Liver (tissue), 9 donors: Measurements from ENCODE around the gene MRC1. TPM values are rescaled to one million over a fixed set of nuclear protein-coding genes. Genes with fewer than 3 reads are reported as not detected.
A peak's percentile ranks its signal among the peaks of the same experiment; 100 is the strongest.

ENCODE experiments used
- DNase-seq: peaks from one replicate; pipeline ENCODE4 v3.0.0-alpha.2; 2017; ENCODE audit warnings: low spot score
- H3K27ac ChIP-seq, 2 donors: one replicate each; pipeline ENCODE4 v1.7.0; 2013; ENCODE audit warnings: inconsistent platforms in 2 of 2, low read length in 2 of 2, control low read depth in 1 of 2, low read depth in 1 of 2, mild to moderate bottlenecking in 1 of 2
- H3K27me3 ChIP-seq, 4 donors: one replicate each; pipeline versions ENCODE4 v1.6.1 to v1.7.0; 2013; ENCODE audit warnings: low read length in 3 of 4, inconsistent platforms in 1 of 4, mild to moderate bottlenecking in 1 of 4, moderate library complexity in 1 of 4; ENCODE audit not compliant: control insufficient read depth in 4 of 4, insufficient read depth in 4 of 4
- H3K36me3 ChIP-seq, 4 donors: one replicate each; pipeline versions ENCODE4 v1.6.1 to v1.7.0; 2013; ENCODE audit warnings: low read length in 3 of 4, mild to moderate bottlenecking in 3 of 4, low read depth in 1 of 4, moderate library complexity in 1 of 4; ENCODE audit not compliant: control insufficient read depth in 4 of 4, insufficient read depth in 3 of 4
- H3K4me1 ChIP-seq, 4 donors: one replicate each; pipeline versions ENCODE4 v1.6.1 to v1.7.0; 2013; ENCODE audit warnings: low read length in 3 of 4, mild to moderate bottlenecking in 3 of 4, moderate library complexity in 1 of 4; ENCODE audit not compliant: control insufficient read depth in 4 of 4, insufficient read depth in 4 of 4
- H3K4me3 ChIP-seq, 3 donors: one replicate each; pipeline versions ENCODE4 v1.6.1 to v1.7.0; 2013; ENCODE audit warnings: low read length in 3 of 3, control low read depth in 1 of 3, low read depth in 1 of 3, mild to moderate bottlenecking in 1 of 3
- H3K9ac ChIP-seq, 2 donors: one replicate each; pipeline ENCODE4 v1.7.0; 2013; ENCODE audit warnings: low read length in 2 of 2, mild to moderate bottlenecking in 2 of 2, moderate library complexity in 2 of 2, control low read depth in 1 of 2, low read depth in 1 of 2
- H3K9me3 ChIP-seq, 4 donors: one replicate each; pipeline versions ENCODE4 v1.6.1 to v1.7.0; 2013; ENCODE audit warnings: low read length in 3 of 4; ENCODE audit not compliant: control insufficient read depth in 4 of 4
- ATF3 ChIP-seq: IDR thresholded peaks from 2 replicates; pipeline ENCODE4 v1.6.1; 2016; ENCODE audit warnings: antibody characterized with exemption
- CTCF ChIP-seq: fragments of 150-350 bp; IDR thresholded peaks from 2 replicates; pipeline ENCODE4 v1.5.1; 2017; ENCODE audit warnings: improper control_type of control experiment, low read depth, low read length; ENCODE audit not compliant: missing input control
- EGR1 ChIP-seq, 2 donors: IDR thresholded peaks; 2 replicates each; pipeline ENCODE4 v1.6.1; 2016 to 2018; ENCODE audit warnings: antibody characterized with exemption in 2 of 2, low read depth in 2 of 2
- GABPA ChIP-seq, 2 donors: IDR thresholded peaks in 1 of 2; conservative IDR thresholded peaks in 1 of 2; 2 replicates each; pipeline ENCODE4 v1.6.1; 2016; ENCODE audit warnings: antibody characterized with exemption in 2 of 2, mild to moderate bottlenecking in 1 of 2, moderate library complexity in 1 of 2
- HNF4A ChIP-seq, 2 donors: conservative IDR thresholded peaks; 2 replicates each; pipeline ENCODE4 v1.6.1; 2016; ENCODE audit warnings: antibody characterized with exemption in 2 of 2, mild to moderate bottlenecking in 2 of 2
- HNF4G ChIP-seq: IDR thresholded peaks from 2 replicates; pipeline ENCODE4 v1.6.1; 2016; ENCODE audit warnings: antibody characterized with exemption
- JUND ChIP-seq, 2 donors: IDR thresholded peaks; 2 replicates each; pipeline ENCODE4 v1.6.1; 2016; ENCODE audit warnings: antibody characterized with exemption in 2 of 2
- MAX ChIP-seq: IDR thresholded peaks from 2 replicates; pipeline ENCODE4 v1.6.1; 2016; ENCODE audit warnings: antibody characterized with exemption
- NR2F2 ChIP-seq: IDR thresholded peaks from 2 replicates; pipeline ENCODE4 v1.6.1; 2016; ENCODE audit warnings: antibody characterized with exemption
- RAD21 ChIP-seq, 2 donors: IDR thresholded peaks; 2 replicates each; pipeline ENCODE4 v1.6.1; 2016; ENCODE audit warnings: antibody characterized with exemption in 2 of 2, mild to moderate bottlenecking in 2 of 2
- REST ChIP-seq: IDR thresholded peaks from 2 replicates; pipeline ENCODE4 v1.6.1; 2016; ENCODE audit warnings: antibody characterized with exemption, mild to moderate bottlenecking
- RXRA ChIP-seq, 2 donors: IDR thresholded peaks; 2 replicates each; pipeline ENCODE4 v1.6.1; 2017 to 2018; ENCODE audit warnings: antibody characterized with exemption in 2 of 2, mild to moderate bottlenecking in 1 of 2
- SP1 ChIP-seq: IDR thresholded peaks from 2 replicates; pipeline ENCODE4 v1.6.1; 2018; ENCODE audit warnings: antibody characterized with exemption, mild to moderate bottlenecking
- TAF1 ChIP-seq: conservative IDR thresholded peaks from 2 replicates; pipeline ENCODE4 v1.6.1; 2016; ENCODE audit warnings: antibody characterized with exemption, mild to moderate bottlenecking
- ZBTB33 ChIP-seq: IDR thresholded peaks from 2 replicates; pipeline ENCODE4 v1.6.1; 2016; ENCODE audit warnings: antibody characterized with exemption
- WGBS: extraction: QIAGEN DNeasy Blood & Tissue Kit; methylation state at CpG from one replicate; pipeline ENCODE4 v1.1.7; 2013; 5-methylcytosine and 5-hydroxymethylcytosine counted together
- polyA plus RNA-seq, 2 donors: library from polyadenylated mRNA; stranded (reverse) in 1 of 2; unstranded in 1 of 2; fragments of 200-250 nt in 1 of 2; fragments of >200 nt in 1 of 2; fragmentation: Nextera tagmentation in 1 of 2; extraction: Ambion mirVana in 1 of 2; gene quantifications; one replicate each; pipeline versions ENCODE4 v1.2.1 to v1.2.3, GENCODE V29; 2013 to 2015
- total RNA-seq, 2 donors: library from RNA; depleted of rRNA; stranded (reverse); fragments of >200 nt; gene quantifications; one replicate each; pipeline ENCODE4 v1.2.3, GENCODE V29; 2014
- donor health status: healthy.
- donor health status: healthy.
- donor health status: healthy.
- donor health status: healthy.
- donor health status: healthy.

The MRC1 gene
- total and polyA plus RNA-seq, 4 donors = 9.2 to 47.0 (median 34.1) TPM

- H3K4me3 ChIP-seq = no peak overlapping the region
- no peaks in the 10 kb centered on the region for H3K27me3 ChIP-seq
- no peak overlapping the region for H3K9ac ChIP-seq
- H3K9me3 ChIP-seq = no peaks in the 10 kb centered on the region
- no peak overlapping the region for H3K27ac ChIP-seq
- WGBS = 53% methylated on average over 5 of the region's 5 CpGs
- no peaks in the 10 kb centered on the region for H3K4me1 ChIP-seq
- DNase-seq = no peak
- no peak for TF ChIP-seq JUND (IDR thresholded peaks at IDR 0.05)
- no peak for TF ChIP-seq SP1
- no peak for TF ChIP-seq NR2F2
- TF ChIP-seq CTCF = peak; percentile 30
- peak; percentile 63 to 67 for TF ChIP-seq RAD21 (IDR thresholded peaks at IDR 0.05)
- H3K36me3 ChIP-seq = no peaks in the 10 kb centered on the region
These were observed 38.6 kb downstream of the MRC1 start for GRCh38 chr10:17847585-17848296.

- no peak for DNase-seq
- H3K4me1 ChIP-seq = no peaks in the 10 kb centered on the region
- H3K4me3 ChIP-seq = no peak overlapping the region
- H3K27ac ChIP-seq = no peak overlapping the region
- no peaks in the 10 kb centered on the region for H3K9me3 ChIP-seq
- TF ChIP-seq HNF4G (no peak), TAF1 (no peak), ZBTB33 (no peak), RXRA (IDR thresholded peaks at IDR 0.05) (no peak), HNF4A (conservative IDR thresholded peaks at IDR 0.05) (no peak), EGR1 (IDR thresholded peaks at IDR 0.05; ENCODE audit: low read depth in 2 of 2) (no peak), NR2F2 (no peak), CTCF (no peak), MAX (no peak), ATF3 (no peak), REST (no peak), GABPA (IDR thresholded peaks at IDR 0.05 in 1 of 2, conservative IDR thresholded peaks at IDR 0.05 in 1 of 2) (no peak), SP1 (no peak)
- no peak overlapping the region for H3K9ac ChIP-seq
- H3K27me3 ChIP-seq = no peaks in the 10 kb centered on the region
- no peaks in the 10 kb centered on the region for H3K36me3 ChIP-seq
- WGBS = 78% methylated on average over 5 of the region's 5 CpGs
These were observed 39.5 kb downstream of the MRC1 start for GRCh38 chr10:17848646-17849045.
